HL-60 (cell line): Measurements from ENCODE around the gene CTNNA1.

ENCODE experiments used
- DNase-seq, 2 experiments: peaks; one replicate each; pipeline ENCODE4 v3.0.0-alpha.2; 2010 to 2020; ENCODE audit warnings: low read depth in 1 of 2, low spot score in 1 of 2
- H3K27ac ChIP-seq: fragments of 250-450 bp; sonication (Bioruptor Pico); replicated peaks from 2 replicates; pipeline ENCODE4 v1.5.1; 2020; ENCODE audit warnings: mild to moderate bottlenecking, moderate library complexity
- H3K27me3 ChIP-seq: fragments of 250-450 bp; sonication (Bioruptor Pico); 2 replicates; pipeline ENCODE4 v1.5.1; 2021; ENCODE audit warnings: mild to moderate bottlenecking, moderate library complexity; ENCODE audit not compliant: insufficient read depth, poor library complexity, severe bottlenecking
- H3K4me3 ChIP-seq: replicated peaks from 2 replicates; pipeline ENCODE4 v1.5.1; 2011; ENCODE audit warnings: mild to moderate bottlenecking, control low read depth, low read length; ENCODE audit not compliant: insufficient read depth
- CTCF ChIP-seq: IDR thresholded peaks from one replicate; pipeline ENCODE4 v1.5.1; 2011; ENCODE audit warnings: low read length, control low read depth, inconsistent platforms; ENCODE audit not compliant: insufficient read depth
- GABPA ChIP-seq: IDR thresholded peaks from 2 replicates; pipeline ENCODE4 v1.6.1; 2012; ENCODE audit warnings: low read depth
- POLR2AphosphoS5 ChIP-seq: IDR thresholded peaks from 2 replicates; pipeline ENCODE4 v1.6.1; 2012; ENCODE audit warnings: low read depth
- REST ChIP-seq: IDR thresholded peaks from 2 replicates; pipeline ENCODE4 v1.6.1; 2012; ENCODE audit warnings: low read depth; ENCODE audit not compliant: insufficient replicate concordance
- SPI1 ChIP-seq: IDR thresholded peaks from 2 replicates; pipeline ENCODE4 v1.6.1; 2012; ENCODE audit warnings: low read depth, mild to moderate bottlenecking, borderline replicate concordance

The CTNNA1 gene

GRCh38 chr5:138947780-138948179 is 194.6 kb downstream of the CTNNA1 start:
- Histone ChIP-seq H3K4me3 (no peak overlapping the region), H3K27ac (no peak overlapping the region), H3K27me3 (no peaks in the 10 kb centered on the region)
- DNase-seq: no peak
- TF ChIP-seq SPI1: no peak
- TF ChIP-seq REST: no peak
- no peak for TF ChIP-seq GABPA

- Histone ChIP-seq H3K27me3 (no peaks in the 10 kb centered on the region), H3K4me3 (no peak overlapping the region), H3K27ac (no peak overlapping the region)
- DNase-seq: no peak
- TF ChIP-seq SPI1: no peak
- TF ChIP-seq REST: no peak
- no peak for TF ChIP-seq CTCF
- no peak for TF ChIP-seq POLR2AphosphoS5
- no peak for TF ChIP-seq GABPA
Observed at GRCh38 chr5:138948471-138949222, 195.4 kb downstream of the CTNNA1 start.

GRCh38 chr5:138949223-138949574 is 196.0 kb downstream of the CTNNA1 start:
- H3K4me3 ChIP-seq: no peak overlapping the region
- no peak overlapping the region for H3K27ac ChIP-seq
- H3K27me3 ChIP-seq: no peaks in the 10 kb centered on the region
- TF ChIP-seq CTCF: no peak
- TF ChIP-seq POLR2AphosphoS5: no peak
- TF ChIP-seq GABPA: no peak
- TF ChIP-seq REST: no peak
- TF ChIP-seq SPI1: no peak
- DNase-seq: no peak
